ENCODE measurements around the gene EPS8L3. TPM values are rescaled to one million over a fixed set of nuclear protein-coding genes. Genes with fewer than 3 reads are reported as not detected.

EPS8L3 gene
- total and polyA plus RNA-seq, 2 of the 4 experiments (the other 2 are of a cell fraction) = not detected

DNA sequence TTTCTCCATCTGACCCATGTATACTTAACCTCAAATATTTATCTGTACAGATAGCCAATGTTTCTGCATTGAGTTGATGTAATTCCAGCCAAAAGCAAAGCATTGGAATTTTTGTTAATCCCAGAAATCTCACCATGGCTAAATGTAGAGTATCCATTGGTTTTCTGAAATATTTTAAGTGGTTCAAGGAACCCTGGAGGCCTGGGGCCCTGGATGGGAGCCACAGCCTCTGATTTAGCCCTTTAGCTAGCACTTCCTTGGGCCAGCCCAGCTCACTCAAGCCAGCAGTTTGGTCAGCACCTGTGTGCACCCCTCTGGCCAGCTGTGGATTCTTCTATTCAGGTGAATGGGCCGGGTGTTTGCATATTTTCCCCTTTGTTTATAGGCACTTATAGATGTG lies 18.8 kb upstream of the EPS8L3 start:
- WGBS, 2 experiments (ENCODE audit: extremely low coverage in 2 of 2, insufficient read length in 1 of 2) = no CpG with 5 or more reads among the region's 1 CpG
- ChIA-PET POLR2A (ENCODE audit: unreplicated experiment) (interaction anchor here (2.0 kb wide), 1 partner anchor 135 kb away, joined by 9 read pairs; no protein-coding TSS in a partner anchor), CTCF (interaction anchor here (1.1 to 2.5 kb wide), 3 partner anchors 10 to 202 kb away, joined by 3 to 20 read pairs (median 5); partner anchors contain the start of gene AHCYL1)
- Histone ChIP-seq H2BK20ac (ENCODE audit: low read depth, low read length) (peak overlapping the region; percentile 89), H4K8ac (ENCODE audit: low read depth in 2 of 2, low read length in 2 of 2) (peak overlapping the region in 1 of 2 experiments; percentile 71; a peak in 1 of 4 replicates), H2AK9ac (replicated peaks; ENCODE audit: low read depth, low read length, poor library complexity) (peak overlapping the region; percentile 7), H3K27me3 (ENCODE audit: control insufficient read depth, insufficient read depth, low read length) (no peaks in the 10 kb centered on the region), H2BK15ac (ENCODE audit: low read depth, low read length) (peak overlapping the region; percentile 73; the same call in 1 of the 3 replicates), H3K4me3 (ENCODE audit: insufficient read depth, low read depth, low read length) (no peak overlapping the region), H2BK120ac (ENCODE audit: low read depth, low read length) (peak overlapping the region; percentile 85), H2AK5ac (ENCODE audit: low read depth, low read length) (peak overlapping the region; percentile 86), H3K18ac (ENCODE audit: low read depth, low read length) (peak overlapping the region; percentile 11; the same call in 1 of the 2 replicates), H3K4me2 (ENCODE audit: low read depth, low read length) (no peak overlapping the region; the same call in 1 of the 2 replicates), H3K4ac (ENCODE audit: low read depth, low read length) (peak overlapping the region; percentile 79), H3K79me1 (ENCODE audit: low read depth in 1 of 2, low read length in 2 of 2) (no peaks in the 10 kb centered on the region), H3K9me1 (ENCODE audit: insufficient read depth, low read length) (peaks cover 28% of the 10 kb centered on the region), H3K9ac (ENCODE audit: low read depth, low read length) (no peak overlapping the region), H4K5ac (ENCODE audit: low read depth, low read length) (0 out of 2 replicates have a peak overlapping the region, but pooled peaks have one; percentile 9), H3K27ac (ENCODE audit: insufficient read depth, low read length) (peak overlapping the region; percentile 38; the same call in 1 of the 2 replicates), H3K4me1 (ENCODE audit: control insufficient read depth, insufficient read depth, low read length) (peaks cover 25% of the 10 kb centered on the region), H2AFZ (replicated peaks; ENCODE audit: low read length, poor library complexity) (no peak overlapping the region), H4K91ac (ENCODE audit: insufficient read depth, low read depth, low read length) (peak overlapping the region; percentile 74), H3K23ac (ENCODE audit: low read depth, low read length) (no peak overlapping the region; the same call in 1 of the 2 replicates), H2BK5ac (ENCODE audit: low read depth, low read length, poor library complexity, severe bottlenecking) (peak overlapping the region; percentile 17), H3K9me3 (ENCODE audit: control insufficient read depth, insufficient read depth, low read length) (no peaks in the 10 kb centered on the region), H4K20me1 (ENCODE audit: insufficient read depth, low read length) (no peaks in the 10 kb centered on the region), H3K56ac (ENCODE audit: extremely low read depth, insufficient read depth, low read length) (peak overlapping the region; percentile 29; the same call in 1 of the 2 replicates), H3K14ac (replicated peaks; ENCODE audit: low read depth, low read length) (no peak overlapping the region), H3K36me3 (ENCODE audit: control insufficient read depth, insufficient read depth, low read length) (no peaks in the 10 kb centered on the region)
- in situ Hi-C loops (cut with MboI; ENCODE audit: low sequenced_read_pairs) (loop anchor here (25.0 kb wide), 1 partner anchor 130 kb away; the partner anchor contains the start of gene CSF1), dilution Hi-C loops (cut with HindIII; ENCODE audit: low sequenced_read_pairs, unreplicated experiment) (no loop called here), intact Hi-C loops (cut with micrococcal nuclease) (loop anchor here (1.0 to 2.0 kb wide), 2 partner anchors 95 to 222 kb away; no protein-coding TSS in a partner anchor)
- ATAC-seq (ENCODE audit: low read depth) (peak; percentile 67), DNase-seq (peak; percentile 59)
- no peak for TF ChIP-seq FOS (IDR thresholded peaks at IDR 0.05; ENCODE audit: low read depth, low read length)
- TF ChIP-seq NFE2L2 (IDR thresholded peaks at IDR 0.05; ENCODE audit: low read depth, low read length) = no peak
- TF ChIP-seq BHLHE40 (IDR thresholded peaks at IDR 0.05; ENCODE audit: low read depth, low read length) = no peak
- no peak for TF ChIP-seq CEBPB (IDR thresholded peaks at IDR 0.05; ENCODE audit: low read depth, low read length)
- TF ChIP-seq CTCF (conservative IDR thresholded peaks at IDR 0.05; ENCODE audit: low read depth, low read length) = no peak
- TF ChIP-seq POLR2A (IDR thresholded peaks at IDR 0.05; ENCODE audit: low read depth, low read length) = no peak
- TF ChIP-seq, protein P1, sequence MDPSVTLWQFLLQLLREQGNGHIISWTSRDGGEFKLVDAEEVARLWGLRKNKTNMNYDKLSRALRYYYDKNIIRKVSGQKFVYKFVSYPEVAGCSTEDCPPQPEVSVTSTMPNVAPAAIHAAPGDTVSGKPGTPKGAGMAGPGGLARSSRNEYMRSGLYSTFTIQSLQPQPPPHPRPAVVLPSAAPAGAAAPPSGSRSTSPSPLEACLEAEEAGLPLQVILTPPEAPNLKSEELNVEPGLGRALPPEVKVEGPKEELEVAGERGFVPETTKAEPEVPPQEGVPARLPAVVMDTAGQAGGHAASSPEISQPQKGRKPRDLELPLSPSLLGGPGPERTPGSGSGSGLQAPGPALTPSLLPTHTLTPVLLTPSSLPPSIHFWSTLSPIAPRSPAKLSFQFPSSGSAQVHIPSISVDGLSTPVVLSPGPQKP (IDR thresholded peaks at IDR 0.05; ENCODE audit: borderline replicate concordance, low read depth, low read length) = no peak
- TF ChIP-seq USF2 (IDR thresholded peaks at IDR 0.05; ENCODE audit: low read depth, low read length) = no peak
- no TSS peak for BruUV-seq (replicated peaks)

Measured in IMR-90 (cell line).